Ovary (tissue), 9 donors: ENCODE data around the gene ALDH1B1. TPM values are rescaled to one million over a fixed set of nuclear protein-coding genes. Genes with fewer than 3 reads are reported as not detected.

Source experiments
- DNase-seq, 5 donors: peaks; one replicate each; pipeline ENCODE4 v3.0.0-alpha.2; 2019 to 2020
- H3K27ac ChIP-seq, 2 donors: fragments of 200-600 bp; one replicate each; pipeline versions ENCODE4 v1.5.1 to v1.8.0; 2019 to 2022
- H3K27me3 ChIP-seq: fragments of 200-600 bp; one replicate; pipeline ENCODE4 v1.8.0; 2022
- H3K36me3 ChIP-seq: fragments of 200-600 bp; sonication (generic); one replicate; pipeline ENCODE4 v1.5.1; 2019
- H3K4me1 ChIP-seq: one replicate; pipeline ENCODE4 v1.8.1; 2013; ENCODE audit warnings: mild to moderate bottlenecking, moderate library complexity; ENCODE audit not compliant: insufficient read depth
- H3K4me3 ChIP-seq: fragments of 200-600 bp; sonication (generic); one replicate; pipeline ENCODE4 v1.5.1; 2017
- H3K9me3 ChIP-seq, 2 donors: fragments of 200-600 bp in 1 of 2; sonication (generic) in 1 of 2; one replicate each; pipeline versions ENCODE4 v1.5.1 to v1.8.1; 2013 to 2019; ENCODE audit warnings: mild to moderate bottlenecking in 1 of 2, moderate library complexity in 1 of 2
- EP300 ChIP-seq: sonication (generic); formaldehyde crosslinking; IDR thresholded peaks from one replicate; pipeline ENCODE4 v1.6.1; 2017; ENCODE audit warnings: antibody characterized with exemption
- POLR2A ChIP-seq: fragments of 450-650 bp; IDR thresholded peaks from one replicate; pipeline ENCODE4 v1.6.1; 2017; ENCODE audit warnings: antibody characterized with exemption, mild to moderate bottlenecking, moderate library complexity
- WGBS, 3 donors: extraction: QIAGEN DNeasy Blood & Tissue Kit in 1 of 3; methylation state at CpG; one replicate each; pipeline versions ENCODE4 v1.1.5 to v1.1.7; 2013 to 2017; 5-methylcytosine and 5-hydroxymethylcytosine counted together
- intact Hi-C, 4 donors: fragments of 100-400 bp; cut with DNase I; formaldehyde crosslinking; loops; one replicate each; pipeline versions ENCODE4 v1.11.0 to v1.15.1; 2022 to 2023
- polyA plus RNA-seq, 2 donors: library from polyadenylated mRNA; stranded (reverse); fragments of 200-250 nt in 1 of 2; fragments of 350-450 nt in 1 of 2; fragmentation: Illumina TruSeq in 1 of 2; extraction: RNeasy Lipid Tissue Mini Kit (QIAGEN cat#74804) in 1 of 2; gene quantifications; one replicate each; pipeline ENCODE4 v1.2.3, GENCODE V29; 2013 to 2014
- total RNA-seq, 7 donors: library from RNA; depleted of rRNA in 2 of 7; stranded (reverse); fragments of >200 nt in 2 of 7; fragmentation: NEBNext Ultra II Directional in 3 of 7; extraction: Animal tissue kit (Norgen Biotek cat#: 25700) in 3 of 7; gene quantifications; one replicate each; pipeline versions ENCODE4 v1.1.0 to v1.2.4, GENCODE V29; 2016 to 2023
- TF ChIP-seq, protein P1 (sequence below), 3 donors: fragments of 450-650 bp in 2 of 3; fragments of 200-600 bp in 1 of 3; IDR thresholded peaks; one replicate each; pipeline versions ENCODE4 v1.5.1 to v1.8.0; 2016 to 2022; ENCODE audit warnings: antibody characterized with exemption in 3 of 3, mild to moderate bottlenecking in 1 of 3
- donor health status: DM: no; HTN: no; CAD: no; lungs with moderate emphysema.
- donor health status: DM: no; HTN: no; CAD: no.
- donor health status: Bipolar disorder and iron deficiency.
- donor health status: DM: yes; HTN: yes; CAD: no.
- donor health status: DM: no; HTN: no; CAD: no.
- donor health status: DM: yes; HTN: yes; CAD: no.

The ALDH1B1 gene
- total and polyA plus RNA-seq, 9 donors, result 7.9 to 47.2 (median 24.3) TPM

GRCh38 chr9:38371495-38371894 is 21.0 kb upstream of the ALDH1B1 start:
- peak in 1 of 5 donors; percentile 33 for DNase-seq
- intact Hi-C loops, result loop anchor here in 1 of 4 donors (10.0 kb wide), 1 partner anchor 887 kb away; the partner anchor contains the start of gene POLR1E
- Histone ChIP-seq H3K27me3 (no peaks in the 10 kb centered on the region), H3K9me3 (no peaks in the 10 kb centered on the region), H3K27ac (no peak overlapping the region), H3K4me1 (peaks cover 6% of the 10 kb centered on the region), H3K4me3 (no peak overlapping the region), H3K36me3 (no peaks in the 10 kb centered on the region)
- TF ChIP-seq POLR2A, result no peak
- TF ChIP-seq, protein P1, sequence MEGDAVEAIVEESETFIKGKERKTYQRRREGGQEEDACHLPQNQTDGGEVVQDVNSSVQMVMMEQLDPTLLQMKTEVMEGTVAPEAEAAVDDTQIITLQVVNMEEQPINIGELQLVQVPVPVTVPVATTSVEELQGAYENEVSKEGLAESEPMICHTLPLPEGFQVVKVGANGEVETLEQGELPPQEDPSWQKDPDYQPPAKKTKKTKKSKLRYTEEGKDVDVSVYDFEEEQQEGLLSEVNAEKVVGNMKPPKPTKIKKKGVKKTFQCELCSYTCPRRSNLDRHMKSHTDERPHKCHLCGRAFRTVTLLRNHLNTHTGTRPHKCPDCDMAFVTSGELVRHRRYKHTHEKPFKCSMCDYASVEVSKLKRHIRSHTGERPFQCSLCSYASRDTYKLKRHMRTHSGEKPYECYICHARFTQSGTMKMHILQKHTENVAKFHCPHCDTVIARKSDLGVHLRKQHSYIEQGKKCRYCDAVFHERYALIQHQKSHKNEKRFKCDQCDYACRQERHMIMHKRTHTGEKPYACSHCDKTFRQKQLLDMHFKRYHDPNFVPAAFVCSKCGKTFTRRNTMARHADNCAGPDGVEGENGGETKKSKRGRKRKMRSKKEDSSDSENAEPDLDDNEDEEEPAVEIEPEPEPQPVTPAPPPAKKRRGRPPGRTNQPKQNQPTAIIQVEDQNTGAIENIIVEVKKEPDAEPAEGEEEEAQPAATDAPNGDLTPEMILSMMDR (IDR thresholded peaks at IDR 0.05), result peak in 1 of 3 donors; percentile 14
- WGBS, 3 donors, result 81 to 97% (median 92%) methylated on average over 2 of the region's 2 CpGs

- WGBS, 3 donors, result 67 to 83% (median 77%) methylated on average over 10 of the region's 10 CpGs
- Histone ChIP-seq H3K9me3 (no peaks in the 10 kb centered on the region), H3K4me1 (peaks cover 10% of the 10 kb centered on the region), H3K27me3 (no peaks in the 10 kb centered on the region), H3K27ac (no peak overlapping the region), H3K4me3 (no peak overlapping the region), H3K36me3 (no peaks in the 10 kb centered on the region)
- no peak for TF ChIP-seq EP300
- no peak for TF ChIP-seq POLR2A
- TF ChIP-seq, protein P1 (IDR thresholded peaks at IDR 0.05), result no peak
- intact Hi-C loops, result loop anchor here in 1 of 4 donors (10.0 kb wide), 1 partner anchor 888 kb away; the partner anchor contains the start of gene POLR1E
- no peak for DNase-seq
These were observed 19.5 kb upstream of the ALDH1B1 start for GRCh38 chr9:38372762-38373619.

- Histone ChIP-seq H3K36me3 (no peaks in the 10 kb centered on the region), H3K4me3 (no peak overlapping the region), H3K9me3 (no peaks in the 10 kb centered on the region), H3K27ac (no peak overlapping the region), H3K27me3 (no peaks in the 10 kb centered on the region), H3K4me1 (peaks cover 10% of the 10 kb centered on the region)
- intact Hi-C loops, result loop anchor here in 1 of 4 donors (10.0 kb wide), 1 partner anchor 889 kb away; the partner anchor contains the start of gene POLR1E
- no peak for DNase-seq
- TF ChIP-seq POLR2A (no peak), EP300 (no peak)
- TF ChIP-seq, protein P1 (IDR thresholded peaks at IDR 0.05), result no peak
- 82 to 93% (median 87%) methylated on average over 3 of the region's 3 CpGs for WGBS, 3 donors
These were observed 18.8 kb upstream of the ALDH1B1 start for GRCh38 chr9:38373679-38374078.

GRCh38 chr9:38374847-38375571 is 17.5 kb upstream of the ALDH1B1 start:
- Histone ChIP-seq H3K4me3 (no peak overlapping the region), H3K27ac (no peak overlapping the region), H3K36me3 (no peaks in the 10 kb centered on the region), H3K27me3 (no peaks in the 10 kb centered on the region), H3K4me1 (peaks cover 10% of the 10 kb centered on the region), H3K9me3 (no peaks in the 10 kb centered on the region)
- 84 to 86% (median 85%) methylated on average over 5 of the region's 5 CpGs for WGBS, 3 donors
- intact Hi-C loops, result loop anchor here in 1 of 4 donors (10.0 kb wide), 1 partner anchor 890 kb away; the partner anchor contains the start of gene POLR1E
- TF ChIP-seq EP300 (no peak), POLR2A (no peak)
- TF ChIP-seq, protein P1 (IDR thresholded peaks at IDR 0.05), result no peak
- no peak for DNase-seq
